GM13976 (cell line): Measurements from ENCODE around the gene MAP3K3.

Experiments used
- DNase-seq: peaks from one replicate; pipeline ENCODE4 v3.0.0; 2012; ENCODE audit warnings: low spot score
- in situ Hi-C: fragments of 300-500 bp; cut with MboI; formaldehyde crosslinking; loops from one replicate; pipeline ENCODE4 v1.12.0; 2022; ENCODE audit warnings: low sequenced_read_pairs, mixed read lengths, inconsistent platforms; ENCODE audit not compliant: unreplicated experiment
- TF ChIP-seq, protein P1 (sequence below): IDR thresholded peaks from 2 replicates; pipeline ENCODE4 v1.5.1; 2012; ENCODE audit warnings: borderline replicate concordance, mild to moderate bottlenecking; ENCODE audit not compliant: insufficient read depth; ENCODE audit errors: extremely low read depth, missing control alignments, control extremely low read depth

MAP3K3 gene

DNA sequence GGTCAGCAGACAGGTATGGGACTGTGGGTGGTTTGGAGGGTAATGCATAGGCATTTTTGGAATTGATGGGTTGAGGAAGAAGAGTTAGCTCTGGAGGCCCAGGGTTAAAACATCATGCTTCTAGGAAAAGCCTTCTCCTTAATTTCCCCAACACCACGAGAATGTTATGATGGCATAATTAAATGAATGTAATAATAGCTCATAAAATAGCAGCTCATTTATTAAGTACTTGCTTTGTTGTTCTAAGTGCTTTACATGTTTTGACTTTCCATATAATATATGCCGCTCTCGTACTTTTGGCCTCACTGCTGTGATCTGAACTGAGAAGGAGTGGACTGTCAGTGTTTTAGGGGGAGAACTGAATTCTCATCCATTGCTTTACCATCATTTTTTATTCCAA is 63.4 kb downstream of the MAP3K3 start:
- in situ Hi-C loops, result no loop called here
- TF ChIP-seq, protein P1, sequence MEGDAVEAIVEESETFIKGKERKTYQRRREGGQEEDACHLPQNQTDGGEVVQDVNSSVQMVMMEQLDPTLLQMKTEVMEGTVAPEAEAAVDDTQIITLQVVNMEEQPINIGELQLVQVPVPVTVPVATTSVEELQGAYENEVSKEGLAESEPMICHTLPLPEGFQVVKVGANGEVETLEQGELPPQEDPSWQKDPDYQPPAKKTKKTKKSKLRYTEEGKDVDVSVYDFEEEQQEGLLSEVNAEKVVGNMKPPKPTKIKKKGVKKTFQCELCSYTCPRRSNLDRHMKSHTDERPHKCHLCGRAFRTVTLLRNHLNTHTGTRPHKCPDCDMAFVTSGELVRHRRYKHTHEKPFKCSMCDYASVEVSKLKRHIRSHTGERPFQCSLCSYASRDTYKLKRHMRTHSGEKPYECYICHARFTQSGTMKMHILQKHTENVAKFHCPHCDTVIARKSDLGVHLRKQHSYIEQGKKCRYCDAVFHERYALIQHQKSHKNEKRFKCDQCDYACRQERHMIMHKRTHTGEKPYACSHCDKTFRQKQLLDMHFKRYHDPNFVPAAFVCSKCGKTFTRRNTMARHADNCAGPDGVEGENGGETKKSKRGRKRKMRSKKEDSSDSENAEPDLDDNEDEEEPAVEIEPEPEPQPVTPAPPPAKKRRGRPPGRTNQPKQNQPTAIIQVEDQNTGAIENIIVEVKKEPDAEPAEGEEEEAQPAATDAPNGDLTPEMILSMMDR, result no peak
- DNase-seq, result no peak

DNA sequence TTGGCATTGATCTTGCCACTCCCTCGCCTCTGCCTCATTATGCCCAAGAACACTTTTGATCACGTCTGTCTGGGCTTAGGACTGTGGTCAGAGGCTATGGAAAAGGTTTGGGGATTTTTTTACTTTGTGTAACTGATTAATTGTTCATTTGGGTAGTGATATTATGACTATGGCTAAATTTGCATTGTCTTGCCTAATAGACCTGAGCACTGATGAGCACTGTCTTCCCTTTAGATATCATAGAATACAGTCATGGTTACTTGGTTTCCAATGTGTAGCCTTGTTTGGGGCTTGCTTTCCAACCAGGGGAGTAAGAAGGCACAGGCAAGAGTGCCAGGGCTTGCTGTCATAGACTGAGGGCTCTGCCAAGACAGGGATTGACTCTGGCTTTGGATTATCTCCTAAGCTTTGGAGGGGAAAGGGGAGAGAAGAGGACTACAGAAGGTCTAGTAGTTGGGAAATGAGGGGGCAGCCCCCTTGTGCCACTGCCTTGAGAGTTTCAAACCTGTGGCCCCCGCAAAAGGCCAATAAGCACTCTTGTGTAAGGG is 64.0 kb downstream of the MAP3K3 start:
- in situ Hi-C loops, result no loop called here
- DNase-seq, result no peak
- TF ChIP-seq, protein P1, result no peak

DNA sequence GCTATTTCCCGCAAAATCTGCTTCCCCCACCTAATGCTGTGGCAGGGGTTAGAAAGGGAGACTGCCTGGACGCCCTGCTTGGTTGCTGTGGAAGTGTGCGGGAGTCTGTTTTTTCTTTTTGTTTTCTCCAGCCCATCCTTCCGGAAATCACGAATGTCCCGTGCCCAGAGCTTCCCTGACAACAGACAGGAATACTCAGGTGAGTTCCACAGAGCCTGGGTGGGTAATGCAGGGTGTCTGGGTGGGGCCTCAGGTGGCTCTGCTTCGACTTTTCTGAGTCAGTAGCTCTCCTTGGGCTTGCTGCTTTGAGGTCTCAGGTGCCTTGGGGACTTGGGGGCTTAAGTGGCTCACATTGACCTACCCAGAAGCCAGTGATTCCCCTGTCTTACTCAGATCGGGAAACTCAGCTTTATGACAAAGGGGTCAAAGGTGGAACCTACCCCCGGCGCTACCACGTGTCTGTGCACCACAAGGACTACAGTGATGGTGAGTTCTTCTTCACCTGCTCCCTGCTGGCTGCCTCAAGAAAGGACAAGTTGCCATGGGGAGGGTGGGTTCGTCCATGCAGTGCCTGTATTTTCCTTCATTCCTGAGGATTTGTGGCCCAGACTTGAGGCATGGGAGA is 66.3 kb downstream of the MAP3K3 start:
- in situ Hi-C loops, result no loop called here
- TF ChIP-seq, protein P1, result peak; percentile 10
- DNase-seq, result peak; percentile 49

DNA sequence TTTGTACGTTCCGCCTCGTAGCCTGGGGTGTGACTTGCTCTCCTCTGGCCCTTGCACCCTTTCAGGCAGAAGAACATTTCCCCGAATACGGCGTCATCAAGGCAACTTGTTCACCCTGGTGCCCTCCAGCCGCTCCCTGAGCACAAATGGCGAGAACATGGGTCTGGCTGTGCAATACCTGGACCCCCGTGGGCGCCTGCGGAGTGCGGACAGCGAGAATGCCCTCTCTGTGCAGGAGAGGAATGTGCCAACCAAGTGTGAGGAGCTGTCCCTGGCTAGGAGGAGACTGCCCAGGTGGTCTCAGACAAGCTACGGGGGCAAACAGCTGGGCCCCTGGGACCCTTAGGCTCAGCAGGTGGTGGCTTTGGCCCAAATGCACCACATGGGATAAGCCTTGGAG is 67.3 kb downstream of the MAP3K3 start:
- DNase-seq, result no peak
- in situ Hi-C loops, result no loop called here
- TF ChIP-seq, protein P1, result no peak

DNA sequence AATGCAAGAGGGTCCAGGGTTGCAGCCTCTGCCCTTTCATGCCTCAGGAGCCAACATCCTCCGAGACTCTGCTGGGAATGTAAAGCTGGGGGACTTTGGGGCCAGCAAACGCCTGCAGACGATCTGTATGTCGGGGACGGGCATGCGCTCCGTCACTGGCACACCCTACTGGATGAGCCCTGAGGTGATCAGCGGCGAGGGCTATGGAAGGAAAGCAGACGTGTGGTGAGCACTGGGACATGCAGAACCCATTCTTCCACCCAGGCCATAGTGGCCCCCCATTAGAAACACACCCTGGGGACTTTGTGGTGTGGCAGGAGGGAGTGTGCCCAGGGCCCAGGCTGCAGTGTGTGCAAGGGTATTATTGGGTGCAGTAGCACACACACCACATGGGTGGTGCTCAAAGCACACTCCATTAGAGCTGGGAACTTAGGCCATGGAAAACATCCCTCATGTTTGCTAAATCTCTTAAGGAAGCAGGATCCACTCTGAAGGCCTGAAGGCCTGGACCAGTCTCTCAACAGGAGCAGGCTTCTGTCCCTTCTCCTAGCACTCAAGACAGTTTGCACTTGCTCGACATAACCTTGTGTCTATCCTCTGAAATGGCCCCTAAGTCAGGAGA is 70.1 kb downstream of the MAP3K3 start:
- no peak for DNase-seq
- in situ Hi-C loops, result no loop called here
- TF ChIP-seq, protein P1, result no peak

DNA sequence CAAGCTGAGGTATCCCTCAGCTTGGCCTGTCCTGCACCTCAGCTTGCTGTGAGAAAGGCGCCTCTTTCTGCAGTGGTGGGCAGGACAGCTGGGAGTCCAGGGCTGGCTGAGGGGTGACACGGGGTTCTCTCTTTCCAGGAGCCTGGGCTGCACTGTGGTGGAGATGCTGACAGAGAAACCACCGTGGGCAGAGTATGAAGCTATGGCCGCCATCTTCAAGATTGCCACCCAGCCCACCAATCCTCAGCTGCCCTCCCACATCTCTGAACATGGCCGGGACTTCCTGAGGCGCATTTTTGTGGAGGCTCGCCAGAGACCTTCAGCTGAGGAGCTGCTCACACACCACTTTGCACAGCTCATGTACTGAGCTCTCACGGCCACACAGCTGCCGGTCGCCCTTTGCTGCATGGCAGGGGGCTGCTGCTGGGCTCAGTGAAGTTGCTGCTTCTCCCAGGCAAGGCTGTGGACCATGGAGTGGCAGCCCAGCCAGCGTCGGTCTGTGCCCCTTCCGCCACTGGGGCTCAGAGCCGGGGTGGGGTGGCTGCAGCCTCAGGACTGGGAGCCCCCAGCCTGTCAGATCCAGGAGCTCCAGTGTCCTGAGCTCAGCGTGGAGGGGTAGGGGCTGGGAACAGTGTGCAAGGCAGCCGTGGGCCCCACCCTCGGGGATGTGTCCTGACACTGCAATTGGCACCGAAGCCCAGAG is 71.3 kb downstream of the MAP3K3 start:
- in situ Hi-C loops, result no loop called here
- no peak for DNase-seq
- TF ChIP-seq, protein P1, result no peak
